NCI-H2196 treated with DMSO at 0.1 percent for 48 hours (cell line): ENCODE results near the gene REL.

Experiments
- DNase-seq: peaks from one replicate; lab custom pipeline; 2025; ENCODE audit not compliant: unreplicated experiment; lab: John Stamatoyannopoulos, UW

Gene REL

GRCh38 chr2:60962528-60962927, 81.2 kb downstream of the REL start:
- DNase-seq: no peak

GRCh38 chr2:60963190-60963589, 81.8 kb downstream of the REL start:
- no peak for DNase-seq

GRCh38 chr2:60964651-60965498, 83.5 kb downstream of the REL start:
- no peak for DNase-seq

- no peak for DNase-seq
Measured at GRCh38 chr2:60965499-60965785, 84.1 kb downstream of the REL start.

- DNase-seq: no peak
Measured at GRCh38 chr2:60966507-60967405, 85.4 kb downstream of the REL start.

- no peak for DNase-seq
Measured at GRCh38 chr2:60972889-60973656, 91.7 kb downstream of the REL start.

GRCh38 chr2:60973705-60974104, 92.3 kb downstream of the REL start:
- DNase-seq: no peak

- DNase-seq: no peak
Measured at GRCh38 chr2:60974652-60975051, 93.3 kb downstream of the REL start.
